Dendritic cell treated with granulocyte-macrophage colony-stimulating factor and Interleukin-4, amounts not matched to agents 40 ng/mL and 50 ng/mL, for 4 days (primary cell): Measurements from ENCODE around the gene CACNA1H.
"Not testable (repeated sequence)": the region's sequence is repeated elsewhere in the genome, so short reads cannot be mapped to it uniquely, and the experiment has no call there.

ENCODE experiments used
- H3K27ac Mint-ChIP-seq: one replicate; pipeline ENCODE4 v1.8.0; 2022; ENCODE audit warnings: mild to moderate bottlenecking, mixed read lengths
- H3K27me3 Mint-ChIP-seq: one replicate; pipeline ENCODE4 v1.8.0; 2022; ENCODE audit warnings: mild to moderate bottlenecking, mixed read lengths
- H3K36me3 Mint-ChIP-seq: one replicate; pipeline ENCODE4 v1.8.0; 2022; ENCODE audit warnings: low read depth, mixed read lengths
- H3K4me1 Mint-ChIP-seq: one replicate; pipeline ENCODE4 v1.8.0; 2022; ENCODE audit warnings: low read depth, mixed read lengths
- H3K4me3 Mint-ChIP-seq: one replicate; pipeline ENCODE4 v1.8.0; 2022; ENCODE audit warnings: mild to moderate bottlenecking, moderate library complexity, mixed read lengths
- H3K9me3 Mint-ChIP-seq: one replicate; pipeline ENCODE4 v1.8.0; 2022; ENCODE audit warnings: mixed read lengths
- intact Hi-C: fragments of 100-400 bp; cut with micrococcal nuclease; formaldehyde crosslinking; loops from one replicate; pipeline ENCODE4 v1.15.0; 2022

The CACNA1H gene

DNA sequence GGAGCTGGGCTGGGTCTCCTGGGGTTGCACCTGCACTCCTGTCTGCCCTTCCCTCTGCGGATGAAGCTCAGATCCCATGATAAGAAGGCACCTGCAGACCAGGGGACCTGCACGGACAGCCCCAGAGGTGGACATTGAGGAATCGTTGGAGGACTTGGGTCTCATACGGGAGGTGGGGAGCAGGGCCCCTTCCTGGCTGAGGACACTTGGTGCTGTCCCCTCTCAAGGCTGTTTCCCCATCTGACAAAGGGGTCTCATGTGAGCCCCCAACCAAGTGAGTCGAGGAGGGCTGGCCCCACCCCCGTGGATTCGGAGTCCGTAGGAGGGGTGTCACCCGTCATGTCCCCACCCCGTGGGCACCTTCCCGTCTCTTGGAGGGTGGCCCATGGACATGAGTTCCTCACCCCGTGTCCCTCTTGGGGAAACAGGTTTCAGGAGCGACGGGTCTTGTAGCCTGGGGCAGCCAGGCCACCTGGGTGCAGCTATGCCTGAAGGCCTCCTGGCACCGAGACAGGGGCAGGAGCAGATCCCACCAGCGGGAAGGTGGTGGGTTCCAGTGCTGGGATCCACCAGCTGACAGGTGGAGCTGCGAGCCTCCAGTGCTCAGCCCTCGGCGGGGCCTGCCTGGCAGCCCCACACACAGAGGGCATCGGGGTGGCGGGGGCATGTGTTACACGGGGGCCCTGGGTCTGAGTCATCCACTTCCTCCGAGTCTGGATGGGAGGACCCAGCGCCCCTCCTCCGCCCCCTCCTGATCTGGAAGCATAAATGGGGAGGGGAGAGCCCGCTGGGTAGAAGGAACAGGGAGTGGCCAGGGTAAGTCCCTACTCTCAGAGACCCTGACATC, 102.6 kb downstream of the CACNA1H start, which contains the start of gene TPSD1:
Gene TPSD1, plus strand, starts transcription at position 794 of the 847 bp plus-strand sequence. CDS start 212 bp downstream, outside the sequence.
- H3K4me3 Mint-ChIP-seq, H3K9me3 Mint-ChIP-seq, H3K27ac Mint-ChIP-seq, H3K4me1 Mint-ChIP-seq, intact Hi-C loops, H3K36me3 Mint-ChIP-seq: not testable (repeated sequence)
- H3K27me3 Mint-ChIP-seq, result peaks cover 28% of the 10 kb centered on the region

DNA sequence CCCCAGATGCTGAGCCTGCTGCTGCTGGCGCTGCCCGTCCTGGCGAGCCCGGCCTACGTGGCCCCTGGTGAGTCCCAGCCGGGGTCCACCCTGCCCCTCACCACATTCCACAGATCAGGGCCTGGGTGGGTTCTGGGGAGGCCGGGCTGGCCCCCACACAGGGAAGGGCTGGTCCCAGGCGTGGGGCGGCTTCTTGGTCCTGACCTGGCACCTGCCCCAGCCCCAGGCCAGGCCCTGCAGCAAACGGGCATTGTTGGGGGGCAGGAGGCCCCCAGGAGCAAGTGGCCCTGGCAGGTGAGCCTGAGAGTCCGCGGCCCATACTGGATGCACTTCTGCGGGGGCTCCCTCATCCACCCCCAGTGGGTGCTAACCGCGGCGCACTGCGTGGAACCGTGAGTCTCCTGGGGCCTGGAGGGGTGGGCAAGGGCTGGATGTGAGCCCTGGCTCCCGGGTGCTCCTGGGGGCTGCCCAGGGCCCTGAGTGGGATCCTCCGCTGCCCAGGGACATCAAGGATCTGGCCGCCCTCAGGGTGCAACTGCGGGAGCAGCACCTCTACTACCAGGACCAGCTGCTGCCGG, 103.5 kb downstream of the CACNA1H start:
- H3K9me3 Mint-ChIP-seq, H3K4me1 Mint-ChIP-seq, H3K4me3 Mint-ChIP-seq, H3K36me3 Mint-ChIP-seq, H3K27ac Mint-ChIP-seq, intact Hi-C loops: not testable (repeated sequence)
- H3K27me3 Mint-ChIP-seq, result peaks cover 35% of the 10 kb centered on the region

DNA sequence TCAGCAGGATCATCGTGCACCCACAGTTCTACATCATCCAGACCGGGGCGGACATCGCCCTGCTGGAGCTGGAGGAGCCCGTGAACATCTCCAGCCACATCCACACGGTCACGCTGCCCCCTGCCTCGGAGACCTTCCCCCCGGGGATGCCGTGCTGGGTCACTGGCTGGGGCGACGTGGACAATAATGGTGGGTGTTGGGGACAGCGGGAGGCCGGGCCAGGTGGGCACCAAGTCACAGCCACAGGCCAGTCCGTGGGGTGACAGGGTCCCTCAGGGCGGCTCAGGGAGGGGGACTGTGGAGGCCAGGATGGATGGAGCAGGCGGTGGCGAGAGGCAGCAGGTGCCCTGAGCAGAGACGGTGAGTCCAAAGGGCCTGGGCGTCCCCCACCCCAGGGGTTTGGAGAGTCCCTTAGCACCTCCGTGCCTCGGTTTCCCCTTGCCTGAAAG, 104.0 kb downstream of the CACNA1H start:
- no peak overlapping the region for H3K27ac Mint-ChIP-seq
- intact Hi-C loops, result no loop called here
- peaks cover 5% of the 10 kb centered on the region for H3K4me1 Mint-ChIP-seq
- H3K36me3 Mint-ChIP-seq, result no peaks in the 10 kb centered on the region
- no peaks in the 10 kb centered on the region for H3K9me3 Mint-ChIP-seq
- H3K4me3 Mint-ChIP-seq, result no peak overlapping the region
- peaks cover 40% of the 10 kb centered on the region for H3K27me3 Mint-ChIP-seq

DNA sequence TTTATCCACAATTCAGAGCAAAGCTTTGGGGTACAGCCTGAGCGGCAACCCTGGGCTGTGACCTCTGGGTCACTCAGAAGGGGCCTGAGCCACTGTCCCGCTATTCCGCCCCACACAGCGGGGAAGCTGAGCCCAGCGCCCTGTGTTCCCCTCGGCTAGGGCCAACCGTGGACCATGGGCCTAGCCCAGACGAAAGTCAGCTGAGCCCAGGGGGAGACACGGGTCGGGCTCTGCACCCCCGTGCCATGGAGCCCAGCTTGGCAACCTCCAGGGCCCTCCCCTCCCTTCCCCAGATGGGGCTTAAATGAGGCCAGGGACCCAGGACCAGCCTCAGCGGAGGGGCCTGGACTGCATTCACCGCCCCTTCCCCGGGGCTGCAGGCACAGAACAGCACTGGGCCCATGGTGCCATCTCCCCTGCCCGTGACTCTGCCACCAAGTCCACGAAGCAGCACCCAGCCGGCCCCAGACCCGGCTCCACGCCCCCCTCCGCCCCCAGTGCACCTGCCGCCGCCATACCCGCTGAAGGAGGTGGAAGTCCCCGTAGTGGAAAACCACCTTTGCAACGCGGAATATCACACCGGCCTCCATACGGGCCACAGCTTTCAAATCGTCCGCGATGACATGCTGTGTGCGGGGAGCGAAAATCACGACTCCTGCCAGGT, 104.8 kb downstream of the CACNA1H start:
- Mint-ChIP-seq H3K4me1 (peaks cover 5% of the 10 kb centered on the region), H3K9me3 (no peaks in the 10 kb centered on the region), H3K27me3 (peaks cover 48% of the 10 kb centered on the region), H3K27ac (no peak overlapping the region), H3K36me3 (no peaks in the 10 kb centered on the region), H3K4me3 (no peak overlapping the region)
- intact Hi-C loops, result no loop called here

DNA sequence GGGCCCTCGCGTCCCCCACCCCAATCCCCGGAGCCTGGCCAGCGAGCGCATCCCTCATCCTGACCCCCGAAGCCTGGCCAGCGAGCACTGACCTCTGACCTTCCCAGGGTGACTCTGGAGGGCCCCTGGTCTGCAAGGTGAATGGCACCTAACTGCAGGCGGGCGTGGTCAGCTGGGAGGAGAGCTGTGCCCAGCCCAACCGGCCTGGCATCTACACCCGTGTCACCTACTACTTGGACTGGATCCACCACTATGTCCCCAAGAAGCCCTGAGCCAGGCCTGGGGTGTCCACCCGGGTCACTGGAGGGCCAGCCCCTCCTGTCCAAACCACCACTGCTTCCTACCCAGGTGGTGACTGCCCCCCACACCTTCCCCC, 105.3 kb downstream of the CACNA1H start:
- no peaks in the 10 kb centered on the region for H3K9me3 Mint-ChIP-seq
- peaks cover 52% of the 10 kb centered on the region for H3K27me3 Mint-ChIP-seq
- intact Hi-C loops, result no loop called here
- H3K27ac Mint-ChIP-seq, result no peak overlapping the region
- H3K4me3 Mint-ChIP-seq, result no peak overlapping the region
- H3K4me1 Mint-ChIP-seq, result peaks cover 5% of the 10 kb centered on the region
- no peaks in the 10 kb centered on the region for H3K36me3 Mint-ChIP-seq

DNA sequence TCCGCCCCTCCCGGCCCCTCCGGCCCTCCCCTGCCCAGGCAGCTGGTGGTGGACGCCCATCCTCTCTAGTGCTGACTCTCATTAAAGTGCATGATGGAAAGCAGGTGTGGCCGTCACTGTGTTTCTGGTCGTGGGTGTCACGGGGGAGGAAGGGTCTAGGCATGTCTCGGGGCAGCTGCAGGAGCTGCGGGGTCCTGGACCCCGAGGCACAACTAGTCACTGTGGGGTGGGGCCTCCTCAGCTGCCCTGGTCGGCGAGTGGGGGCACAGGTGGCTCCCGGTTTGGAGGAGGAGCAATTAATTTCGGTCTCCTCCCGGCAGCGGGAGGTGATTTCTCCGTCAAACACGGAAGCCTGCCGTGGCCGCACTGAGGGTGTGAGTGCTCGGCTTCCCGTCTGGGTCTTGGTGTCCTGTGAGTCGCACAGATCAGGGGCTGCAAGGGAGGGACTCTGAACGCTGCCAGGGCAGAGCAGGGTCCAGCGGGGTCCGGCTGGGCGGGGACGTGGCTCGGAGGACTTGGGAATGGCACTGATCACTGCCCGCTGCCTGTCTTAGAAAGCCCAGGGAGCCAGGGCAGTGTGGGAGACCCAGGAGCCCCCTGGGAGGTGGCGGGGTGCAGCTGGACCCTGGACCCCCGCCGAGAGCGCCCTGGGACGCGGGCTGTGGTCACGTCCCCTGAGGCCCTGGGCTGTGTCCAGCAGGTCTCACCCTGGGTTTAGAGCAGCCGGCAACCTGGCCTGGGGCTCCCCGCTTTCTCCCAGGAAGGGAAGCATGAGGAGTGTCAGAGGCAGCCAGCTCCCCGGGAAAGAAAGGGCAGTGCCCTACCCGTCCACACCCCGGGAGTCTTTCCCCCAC, 106.2 kb downstream of the CACNA1H start:
- Mint-ChIP-seq H3K27me3 (peaks cover 52% of the 10 kb centered on the region), H3K27ac (no peak overlapping the region), H3K4me3 (no peak overlapping the region), H3K9me3 (peaks cover 3% of the 10 kb centered on the region), H3K36me3 (no peaks in the 10 kb centered on the region), H3K4me1 (peaks cover 5% of the 10 kb centered on the region)
- intact Hi-C loops, result no loop called here

DNA sequence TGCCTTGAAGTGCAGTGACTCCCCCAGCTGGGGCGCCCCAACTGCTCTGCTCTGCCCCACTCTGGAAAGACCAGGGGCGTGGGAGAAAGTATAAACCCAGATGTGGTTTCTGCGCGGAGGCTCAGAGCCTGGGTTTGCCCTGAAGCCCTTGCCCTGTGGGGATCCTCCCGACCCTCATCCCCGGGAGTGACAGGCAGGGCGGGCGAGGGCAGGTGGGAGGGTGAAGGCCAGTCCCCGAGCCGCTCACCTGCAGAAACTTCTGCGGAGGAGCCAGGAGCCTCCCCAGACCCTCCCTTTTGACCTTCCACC, 106.8 kb downstream of the CACNA1H start:
- Mint-ChIP-seq H3K36me3 (no peaks in the 10 kb centered on the region), H3K4me3 (no peak overlapping the region), H3K27me3 (peaks cover 52% of the 10 kb centered on the region), H3K27ac (no peak overlapping the region), H3K9me3 (peaks cover 9% of the 10 kb centered on the region), H3K4me1 (peaks cover 5% of the 10 kb centered on the region)
- intact Hi-C loops, result no loop called here

DNA sequence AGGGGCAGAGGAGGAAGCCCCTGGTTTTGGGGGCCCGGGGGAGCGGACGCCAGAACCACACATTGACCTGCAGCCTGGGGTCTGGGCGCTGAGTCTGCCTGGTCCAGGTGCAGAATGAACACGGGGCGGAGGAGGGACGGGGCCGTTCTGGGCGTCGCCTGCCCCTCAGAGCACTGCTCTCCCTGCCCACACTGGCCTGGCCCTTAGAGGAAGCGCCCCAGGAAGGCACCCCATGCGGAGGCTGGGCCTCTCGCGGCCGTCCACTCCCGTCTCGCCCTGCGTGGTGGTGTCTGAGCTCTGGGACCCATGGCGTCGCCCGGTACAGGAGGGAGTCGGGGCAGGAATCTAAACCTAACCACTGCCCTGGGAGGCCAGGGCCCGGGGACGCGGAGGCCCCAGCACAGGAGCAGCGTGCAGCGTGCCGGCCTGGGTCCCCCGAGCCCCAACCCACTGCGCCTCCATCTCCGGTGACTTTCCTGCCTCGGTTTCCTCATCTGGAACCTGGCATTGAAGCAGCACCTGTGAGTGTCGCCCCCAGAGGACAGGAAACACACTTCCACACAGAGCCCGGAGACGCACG, 107.3 kb downstream of the CACNA1H start:
- Mint-ChIP-seq H3K4me1 (peaks cover 5% of the 10 kb centered on the region), H3K36me3 (no peaks in the 10 kb centered on the region), H3K27ac (no peak overlapping the region), H3K9me3 (peaks cover 10% of the 10 kb centered on the region), H3K4me3 (no peak overlapping the region), H3K27me3 (peaks cover 51% of the 10 kb centered on the region)
- intact Hi-C loops, result no loop called here

DNA sequence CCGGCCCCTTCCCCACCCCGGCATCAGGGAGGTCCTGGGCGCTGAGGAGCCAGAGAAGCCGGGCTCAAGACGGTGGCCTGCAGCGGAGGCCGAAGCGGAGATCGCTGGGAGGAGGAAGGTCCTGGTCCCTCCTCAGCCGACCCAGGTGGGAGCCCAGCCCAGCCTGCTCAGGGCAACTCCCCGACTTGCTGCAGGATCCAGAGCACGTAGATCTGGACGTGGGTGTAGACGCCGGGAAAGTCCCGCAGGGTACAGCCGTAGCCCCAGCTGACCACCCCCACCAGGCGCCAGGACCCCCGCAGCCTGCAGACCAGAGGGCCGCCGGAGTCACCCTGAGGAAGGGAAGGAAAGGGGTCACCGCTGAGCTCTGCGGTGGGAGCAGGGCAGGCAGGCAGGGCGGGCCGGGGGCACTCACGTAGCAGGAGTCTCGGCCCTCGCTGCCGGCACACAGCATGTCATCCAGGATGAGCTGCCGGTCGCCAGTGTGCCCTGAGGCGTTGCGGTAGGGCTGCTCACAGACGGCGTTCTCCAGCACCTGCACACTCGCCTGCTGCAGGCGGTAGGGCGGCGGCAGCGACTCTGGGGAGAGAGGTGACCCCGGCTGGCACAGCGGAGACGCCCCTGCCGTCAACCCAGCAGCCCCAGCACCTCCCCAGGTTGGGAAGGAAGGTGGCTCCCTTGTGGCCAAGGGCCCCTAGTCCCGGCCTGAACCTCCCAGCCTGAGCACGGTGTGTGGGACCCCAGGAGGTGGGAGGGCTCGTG, 108.4 kb downstream of the CACNA1H start:
- Mint-ChIP-seq H3K4me1 (peaks cover 5% of the 10 kb centered on the region), H3K27ac (no peak overlapping the region), H3K4me3 (no peak overlapping the region), H3K36me3 (no peaks in the 10 kb centered on the region), H3K9me3 (peaks cover 10% of the 10 kb centered on the region), H3K27me3 (peaks cover 49% of the 10 kb centered on the region)
- intact Hi-C loops, result no loop called here

DNA sequence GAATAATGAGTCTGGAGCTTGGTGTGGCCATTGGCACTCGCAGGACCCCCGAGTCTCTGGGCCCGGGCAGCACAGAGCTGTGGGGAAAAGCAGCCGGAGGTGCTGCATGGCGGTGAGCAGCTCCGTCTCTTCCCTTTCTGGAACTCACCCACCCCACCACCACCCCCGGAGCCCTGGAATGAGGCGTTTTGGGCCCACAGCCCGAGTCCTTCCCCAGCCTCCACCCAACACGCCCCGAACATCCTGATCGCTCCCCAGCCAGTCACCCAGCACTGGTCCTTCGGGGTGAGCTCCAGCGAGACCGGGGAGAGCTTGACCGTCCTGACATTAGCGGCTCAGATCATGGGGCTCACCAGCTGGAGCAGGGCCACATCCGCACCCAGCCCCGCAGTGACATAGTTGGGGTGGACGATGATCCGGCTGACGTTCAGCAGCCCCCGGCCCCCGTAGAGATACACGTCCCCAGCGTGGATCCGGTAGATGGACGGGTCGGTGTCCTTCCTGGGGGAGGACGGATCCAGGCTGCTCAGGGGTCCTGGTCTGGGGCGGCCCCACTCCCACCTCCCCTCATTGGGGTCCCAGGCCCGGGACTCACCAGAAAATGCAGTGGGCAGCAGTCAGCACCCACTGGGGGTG, 109.4 kb downstream of the CACNA1H start:
- Mint-ChIP-seq H3K4me1 (peaks cover 5% of the 10 kb centered on the region), H3K27me3 (peaks cover 50% of the 10 kb centered on the region), H3K4me3 (no peak overlapping the region), H3K27ac (no peak overlapping the region), H3K9me3 (peaks cover 10% of the 10 kb centered on the region), H3K36me3 (no peaks in the 10 kb centered on the region)
- intact Hi-C loops, result no loop called here

DNA sequence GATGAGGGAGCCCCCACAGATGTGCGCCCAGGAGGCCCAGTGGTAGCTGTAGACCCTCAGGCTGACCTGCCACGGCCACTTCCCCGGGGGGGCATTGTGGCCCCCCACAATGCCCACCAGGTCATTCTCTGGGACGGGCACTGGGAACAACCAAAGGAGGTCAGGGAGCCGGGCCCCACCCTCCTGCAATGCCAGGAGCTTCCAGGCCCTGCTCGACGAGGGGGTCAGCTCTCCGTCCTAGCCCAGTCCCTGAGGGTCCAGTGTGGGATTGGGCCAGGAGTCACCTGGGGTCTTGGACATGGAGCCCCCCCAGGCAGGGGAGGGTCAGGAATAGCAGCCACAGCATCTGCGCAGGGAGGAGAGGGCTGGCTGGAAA, 109.9 kb downstream of the CACNA1H start:
- Mint-ChIP-seq H3K9me3 (peaks cover 10% of the 10 kb centered on the region), H3K4me1 (peaks cover 5% of the 10 kb centered on the region), H3K27ac (no peak overlapping the region), H3K27me3 (peaks cover 50% of the 10 kb centered on the region), H3K36me3 (no peaks in the 10 kb centered on the region), H3K4me3 (no peak overlapping the region)
- intact Hi-C loops, result no loop called here

DNA sequence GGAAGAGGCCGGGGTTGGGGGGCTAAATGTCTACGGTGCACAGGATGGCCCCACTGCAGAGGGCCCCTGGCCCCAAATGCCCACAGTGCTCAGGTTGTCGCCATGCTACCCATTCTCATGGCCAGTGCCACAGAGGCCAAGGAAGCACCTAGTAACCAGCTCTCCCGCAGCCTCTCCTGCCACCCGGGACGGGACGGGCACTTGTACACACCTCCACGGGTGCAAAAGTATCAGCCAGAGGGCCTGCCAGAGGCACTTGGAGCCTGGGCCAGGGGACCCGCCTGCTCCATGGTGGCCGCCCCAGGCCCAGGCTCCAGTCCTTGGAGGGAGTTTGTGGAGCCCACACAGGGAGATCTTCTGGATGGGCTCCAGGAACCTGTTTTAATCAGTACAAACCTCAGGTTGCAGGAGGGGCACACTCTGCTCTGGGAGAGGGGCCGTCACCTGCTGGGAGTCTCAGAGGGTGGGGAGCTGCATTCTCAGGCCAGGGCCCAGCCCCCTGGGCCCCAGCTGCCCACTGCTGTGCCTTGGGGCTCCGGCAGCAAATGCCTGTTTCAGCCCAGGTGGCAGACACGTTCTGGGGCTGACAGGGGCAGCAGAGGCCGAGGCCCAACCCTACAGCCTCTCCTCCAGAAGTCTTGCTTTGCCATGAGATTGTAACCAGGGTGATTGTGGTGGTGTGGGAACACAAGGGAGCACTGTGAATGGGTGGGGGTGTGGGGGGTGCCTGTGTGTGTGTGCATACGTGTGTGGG, 110.9 kb downstream of the CACNA1H start:
- intact Hi-C loops, result no loop called here
- H3K9me3 Mint-ChIP-seq, result peaks cover 10% of the 10 kb centered on the region
- H3K4me3 Mint-ChIP-seq, result no peak overlapping the region
- peaks cover 47% of the 10 kb centered on the region for H3K27me3 Mint-ChIP-seq
- no peak overlapping the region for H3K27ac Mint-ChIP-seq
- peaks cover 4% of the 10 kb centered on the region for H3K4me1 Mint-ChIP-seq
- no peaks in the 10 kb centered on the region for H3K36me3 Mint-ChIP-seq
